ENCODE results near the gene SH3RF2.
"Not testable (repeated sequence)": the region's sequence is repeated elsewhere in the genome, so short reads cannot be mapped to it uniquely, and the experiment has no call there.

SH3RF2 gene

GRCh38 chr5:145980259-145980658, 43.9 kb downstream of the SH3RF2 start:
- no peak for ATAC-seq

GRCh38 chr5:145980718-145981117, 44.3 kb downstream of the SH3RF2 start:
- ATAC-seq = no peak

GRCh38 chr5:145981589-145982571, 45.5 kb downstream of the SH3RF2 start:
- no peak for ATAC-seq

GRCh38 chr5:145982572-145983318, 46.4 kb downstream of the SH3RF2 start:
- no peak for ATAC-seq

GRCh38 chr5:145983446-145983845, 47.1 kb downstream of the SH3RF2 start:
- ATAC-seq = no peak

- ATAC-seq = no peak
These were observed 47.7 kb downstream of the SH3RF2 start for GRCh38 chr5:145984072-145984471.

- no peak for ATAC-seq
These were observed 51.5 kb downstream of the SH3RF2 start for GRCh38 chr5:145987856-145988255.

- ATAC-seq = no peak
These were observed 52.6 kb downstream of the SH3RF2 start for GRCh38 chr5:145988993-145989392.

- ATAC-seq = no peak
These were observed 53.0 kb downstream of the SH3RF2 start for GRCh38 chr5:145989428-145989827.

GRCh38 chr5:145990170-145990569, 53.8 kb downstream of the SH3RF2 start:
- no peak for ATAC-seq

GRCh38 chr5:145991044-145991575, 54.7 kb downstream of the SH3RF2 start:
- no peak for ATAC-seq

- ATAC-seq = not testable (repeated sequence)
These were observed 57.2 kb downstream of the SH3RF2 start for GRCh38 chr5:145993538-145993937.

GRCh38 chr5:145996135-145996534, 59.8 kb downstream of the SH3RF2 start:
- no peak for ATAC-seq

GRCh38 chr5:145999208-145999607, 62.8 kb downstream of the SH3RF2 start:
- ATAC-seq = peak; percentile 76 to 86

- no peak for ATAC-seq
These were observed 63.7 kb downstream of the SH3RF2 start for GRCh38 chr5:146000072-146000471.

- ATAC-seq = no peak
These were observed 65.3 kb downstream of the SH3RF2 start for GRCh38 chr5:146001544-146002190.

GRCh38 chr5:146002491-146002890, 66.1 kb downstream of the SH3RF2 start:
- ATAC-seq = no peak

- ATAC-seq = no peak
These were observed 67.5 kb downstream of the SH3RF2 start for GRCh38 chr5:146003852-146004251.

- no peak for ATAC-seq
These were observed 68.9 kb downstream of the SH3RF2 start for GRCh38 chr5:146005264-146005663.

GRCh38 chr5:146005723-146006122, 69.3 kb downstream of the SH3RF2 start:
- ATAC-seq = no peak

GRCh38 chr5:146006470-146007190, 70.3 kb downstream of the SH3RF2 start:
- ATAC-seq = no peak

- ATAC-seq = no peak
These were observed 70.9 kb downstream of the SH3RF2 start for GRCh38 chr5:146007270-146007669.

Data from activated CD4-positive, CD25-positive, alpha-beta regulatory T cell treated with anti-CD3 and anti-CD28 coated beads, Interleukin-2, amount 50 U/mL, for 24 hours (primary cell).